Posterior vena cava (tissue), 2 donors: Measurements from ENCODE around the gene CENPK. TPM values are rescaled to one million over a fixed set of nuclear protein-coding genes. Genes with fewer than 3 reads are reported as not detected.
"Not testable (repeated sequence)": the region's sequence is repeated elsewhere in the genome, so short reads cannot be mapped to it uniquely, and the experiment has no call there.

ENCODE experiments used
- DNase-seq: peaks from one replicate; pipeline ENCODE4 v3.0.0-alpha.2; 2020; ENCODE audit warnings: low spot score
- intact Hi-C, 2 donors: fragments of 100-400 bp; cut with DNase I; formaldehyde crosslinking; loops; one replicate each; pipeline versions ENCODE4 v1.14.1 to v1.14.2; 2022 to 2023
- long read RNA-seq, 2 donors: library from polyadenylated mRNA; unstranded; transcript quantifications; one replicate each; pipeline ENCODE4 v2.0.0, GENCODE V29; 2020 to 2021
- total RNA-seq, 2 donors: library from RNA; stranded (reverse); fragmentation: NEBNext Ultra II Directional; extraction: Animal tissue kit (Norgen Biotek cat#: 25700); gene quantifications; one replicate each; pipeline ENCODE4 v1.2.1, GENCODE V29; 2021
- donor health status: DM: yes; HTN: yes; CAD: no.
- donor health status: DM: yes; HTN: yes; CAD: no.

CENPK gene
- 1 to 10 TPM; 1.6 to 2.6 TPM for total RNA-seq
- long read RNA-seq, donor 1, partial matches to known transcripts: 0 of 1 reads
- long read RNA-seq, donor 1, other reads (novel, unspliced or antisense): 1 of 1 reads
- long read RNA-seq, donor 2, partial matches to known transcripts: 0 of 1 reads
- long read RNA-seq, donor 2, other reads (novel, unspliced or antisense): 0 of 1 reads

GRCh38 chr5:65562731-65563701, at the start of gene CENPK, which contains the start of gene PPWD1:
TSS of gene CENPK (minus strand) at chr5:65563168. CDS start at chr5:65554907, 8,261 bp downstream.
TSS of gene PPWD1 (plus strand) at chr5:65563296. CDS start at chr5:65563311, 15 bp downstream.
- intact Hi-C loops: no loop called here
- DNase-seq: peak; percentile 98

GRCh38 chr5:65612298-65612907, 49.4 kb upstream of the CENPK start:
- intact Hi-C loops: no loop called here

GRCh38 chr5:65611524-65611923, 48.6 kb upstream of the CENPK start:
- no peak for DNase-seq
- intact Hi-C loops: no loop called here

More at GRCh38 chr5:65612298-65612907, 49.4 kb upstream of the CENPK start:
- DNase-seq: no peak

GRCh38 chr5:65601761-65602160, 38.8 kb upstream of the CENPK start:
- DNase-seq, intact Hi-C loops: not testable (repeated sequence)

GRCh38 chr5:65588694-65589093, 25.7 kb upstream of the CENPK start:
- no peak for DNase-seq
- intact Hi-C loops: no loop called here

GRCh38 chr5:65577141-65577540, 14.2 kb upstream of the CENPK start:
- intact Hi-C loops: no loop called here
- DNase-seq: no peak

- intact Hi-C loops: loop anchor here in 1 of 2 donors (5.0 kb wide), 1 partner anchor 717 kb away; no protein-coding TSS in a partner anchor
- DNase-seq: no peak
These were observed 7.7 kb upstream of the CENPK start for GRCh38 chr5:65570598-65571226.

GRCh38 chr5:65566505-65566904, 3.5 kb upstream of the CENPK start:
- intact Hi-C loops: no loop called here
- no peak for DNase-seq

GRCh38 chr5:65563777-65564176, 809 bp upstream of the CENPK start:
- DNase-seq: no peak
- intact Hi-C loops: no loop called here

- intact Hi-C loops: no loop called here
- DNase-seq: no peak
These were observed 6.2 kb downstream of the CENPK start for GRCh38 chr5:65556718-65557117.

- DNase-seq: no peak
- intact Hi-C loops: no loop called here
These were observed 6.8 kb downstream of the CENPK start for GRCh38 chr5:65556181-65556580.

GRCh38 chr5:65555287-65555686, 7.7 kb downstream of the CENPK start:
- DNase-seq: no peak
- intact Hi-C loops: no loop called here

- intact Hi-C loops: no loop called here
- no peak for DNase-seq
These were observed 9.0 kb downstream of the CENPK start for GRCh38 chr5:65553941-65554340.

- intact Hi-C loops: no loop called here
- no peak for DNase-seq
These were observed 14.7 kb downstream of the CENPK start for GRCh38 chr5:65548281-65548680.

- intact Hi-C loops: no loop called here
These were observed 16.8 kb downstream of the CENPK start for GRCh38 chr5:65546141-65546540.

GRCh38 chr5:65544473-65544872, 18.5 kb downstream of the CENPK start:
- intact Hi-C loops: no loop called here
- no peak for DNase-seq

More at GRCh38 chr5:65546141-65546540, 16.8 kb downstream of the CENPK start:
- no peak for DNase-seq

GRCh38 chr5:65539827-65540226, 23.1 kb downstream of the CENPK start:
- intact Hi-C loops: no loop called here
- DNase-seq: no peak

- no peak for DNase-seq
- intact Hi-C loops: no loop called here
These were observed 27.4 kb downstream of the CENPK start for GRCh38 chr5:65535529-65535987.

- no peak for DNase-seq
- intact Hi-C loops: no loop called here
These were observed 32.1 kb downstream of the CENPK start for GRCh38 chr5:65530904-65531303.
